Fibroblast of skin of abdomen (primary cell): ENCODE measurements around the gene WDSUB1.

ENCODE experiments used
- DNase-seq: peaks from one replicate; pipeline ENCODE4 v3.0.0-alpha.2; 2013

WDSUB1 gene

GRCh38 chr2:159266554-159266953, 19.9 kb downstream of the WDSUB1 start:
- no peak for DNase-seq

- peak; percentile 31 for DNase-seq
Measured at GRCh38 chr2:159265171-159265576, 21.3 kb downstream of the WDSUB1 start.

DNA sequence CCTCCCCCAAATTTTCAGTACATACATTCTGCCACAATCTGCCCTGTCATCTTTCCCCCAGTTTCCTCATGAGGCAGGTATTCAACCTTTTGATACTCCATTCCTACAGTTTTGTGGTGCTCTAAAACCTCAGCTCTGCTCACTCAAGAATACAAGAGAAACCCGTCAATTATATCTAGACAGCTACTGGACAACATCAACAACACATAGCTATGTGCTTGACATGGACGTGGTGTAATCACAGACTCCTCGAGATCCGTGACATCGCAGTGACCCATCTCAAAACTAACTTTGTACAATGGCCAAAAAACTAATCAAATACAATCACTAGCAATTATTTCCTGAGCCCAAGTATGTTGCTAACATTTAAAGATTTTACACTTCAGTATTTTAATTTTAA, 23.6 kb downstream of the WDSUB1 start:
- DNase-seq: no peak

- DNase-seq: peak; percentile 17
Measured at GRCh38 chr2:159262226-159262625, 24.3 kb downstream of the WDSUB1 start.

- no peak for DNase-seq
Measured at GRCh38 chr2:159256159-159256558, 30.3 kb downstream of the WDSUB1 start.

DNA sequence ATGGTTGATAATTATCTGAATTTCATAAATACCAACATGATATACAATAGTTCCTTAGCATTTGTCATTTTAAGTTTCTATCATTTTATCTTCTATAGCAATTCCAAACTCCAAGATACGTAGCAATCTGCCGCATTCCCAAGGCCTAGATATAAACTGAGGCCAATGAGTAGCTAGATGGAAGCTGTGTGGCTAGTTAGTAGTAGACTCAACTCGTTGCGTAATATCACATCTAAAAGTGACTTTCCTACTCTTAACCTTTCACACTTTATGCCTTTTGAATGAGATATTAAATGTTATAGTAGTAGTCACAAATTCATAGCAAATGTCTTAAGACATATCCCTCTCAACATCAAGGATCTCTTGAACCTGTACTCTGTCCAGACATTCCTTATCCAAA, 33.6 kb downstream of the WDSUB1 start:
- DNase-seq: no peak

GRCh38 chr2:159251296-159252173, 35.0 kb downstream of the WDSUB1 start:
- no peak for DNase-seq

GRCh38 chr2:159249990-159250715, 36.4 kb downstream of the WDSUB1 start:
- DNase-seq: peak; percentile 40

- no peak for DNase-seq
Measured at GRCh38 chr2:159246325-159246988, 40.0 kb downstream of the WDSUB1 start.

GRCh38 chr2:159243529-159243928, 43.0 kb downstream of the WDSUB1 start:
- peak; percentile 69 for DNase-seq

DNA sequence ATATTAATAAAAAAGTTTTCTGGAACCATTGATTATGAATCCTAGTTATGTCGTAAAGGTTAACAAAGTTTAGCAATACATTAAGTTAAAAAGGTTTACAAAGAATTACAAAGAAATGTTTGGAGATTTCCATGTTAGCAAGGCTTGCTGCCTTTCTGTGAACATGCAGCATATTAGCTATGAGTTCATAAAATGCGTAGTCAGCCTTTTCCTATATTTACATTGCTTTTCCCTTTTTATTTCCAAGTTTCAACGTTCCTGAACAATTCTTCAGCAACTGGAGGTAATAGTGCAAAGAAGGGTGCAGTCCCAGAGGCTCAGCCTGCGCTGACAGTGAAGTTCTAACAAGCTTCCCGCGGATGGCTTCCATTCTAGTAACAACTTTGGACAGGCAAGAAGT, 51.6 kb downstream of the WDSUB1 start:
- DNase-seq: no peak

- DNase-seq: no peak
Measured at GRCh38 chr2:159232456-159233170, 53.9 kb downstream of the WDSUB1 start.

GRCh38 chr2:159230145-159230877, 56.2 kb downstream of the WDSUB1 start:
- no peak for DNase-seq

DNA sequence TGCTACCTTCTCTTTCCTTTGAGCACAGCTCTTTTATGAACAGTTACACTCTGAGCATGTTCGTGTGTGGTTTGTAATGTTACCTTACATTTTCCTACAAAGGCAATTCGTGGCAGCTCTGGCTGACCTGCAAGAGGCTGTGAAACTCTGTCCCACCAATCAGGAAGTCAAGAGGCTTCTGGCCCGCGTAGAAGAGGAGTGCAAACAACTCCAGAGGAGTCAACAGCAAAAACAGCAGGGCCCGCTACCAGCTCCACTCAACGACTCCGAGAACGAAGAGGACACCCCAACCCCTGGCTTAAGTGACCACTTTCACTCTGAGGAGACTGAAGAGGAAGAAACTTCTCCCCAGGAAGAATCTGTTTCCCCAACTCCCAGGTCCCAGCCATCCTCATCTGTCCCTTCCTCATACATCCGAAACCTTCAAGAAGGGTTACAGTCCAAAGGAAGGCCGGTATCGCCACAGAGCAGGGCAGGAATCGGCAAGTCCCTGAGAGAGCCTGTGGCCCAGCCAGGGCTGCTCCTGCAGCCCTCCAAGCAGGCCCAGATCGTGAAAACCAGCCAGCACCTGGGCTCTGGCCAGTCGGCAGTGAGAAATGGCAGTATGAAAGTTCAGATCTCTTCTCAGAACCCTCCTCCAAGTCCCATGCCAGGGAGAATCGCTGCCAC, 56.9 kb downstream of the WDSUB1 start:
- no peak for DNase-seq

GRCh38 chr2:159228081-159228581, 58.4 kb downstream of the WDSUB1 start:
- peak; percentile 76 for DNase-seq

DNA sequence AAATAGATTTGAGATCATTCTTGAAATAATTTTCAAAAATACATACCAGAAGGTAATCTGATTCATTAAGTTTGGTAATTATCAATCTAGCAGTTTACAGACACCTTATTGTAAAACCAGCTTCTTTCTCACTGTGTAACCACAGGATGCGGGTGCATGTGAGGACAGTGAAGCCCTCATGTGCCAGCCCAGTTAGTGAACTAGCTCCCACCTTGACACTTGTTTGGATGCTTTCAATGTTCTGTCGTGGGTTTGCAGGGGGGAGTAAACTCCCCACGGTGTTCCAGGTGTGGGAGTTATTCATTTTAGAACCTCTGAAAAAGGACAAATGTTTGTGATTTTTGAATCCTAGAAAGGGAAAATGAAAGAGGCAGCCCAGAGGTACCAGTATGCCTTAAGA, 59.0 kb downstream of the WDSUB1 start:
- DNase-seq: no peak

- no peak for DNase-seq
Measured at GRCh38 chr2:159226608-159227385, 59.7 kb downstream of the WDSUB1 start.

DNA sequence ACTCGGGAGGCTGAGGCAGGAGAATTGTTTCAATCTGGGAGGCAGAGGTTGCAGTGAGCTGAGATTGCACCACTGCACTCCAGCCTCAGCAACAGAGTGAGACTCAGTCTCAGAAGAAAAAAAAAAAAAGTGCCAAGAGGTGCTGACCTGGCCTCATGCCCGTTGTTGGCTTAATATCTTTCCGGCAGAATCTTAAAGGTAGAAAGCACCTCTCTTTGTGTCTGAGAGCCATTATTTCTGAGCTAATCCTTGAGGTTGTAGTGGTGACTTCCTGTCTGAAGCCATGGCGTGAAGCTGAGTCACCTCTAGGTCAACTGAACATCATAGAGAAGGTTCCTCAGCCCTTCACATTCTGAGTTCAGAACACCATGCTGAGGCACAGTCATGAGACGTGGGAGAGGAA, 60.4 kb downstream of the WDSUB1 start:
- DNase-seq: peak; percentile 17

GRCh38 chr2:159225025-159226016, 61.2 kb downstream of the WDSUB1 start:
- DNase-seq: no peak
